Measurements from ENCODE around the gene SMAP1.
"Not testable (repeated sequence)": the region's sequence is repeated elsewhere in the genome, so short reads cannot be mapped to it uniquely, and the experiment has no call there.

SMAP1 gene

GRCh38 chr6:70740746-70741145 lies 73.1 kb downstream of the SMAP1 start:
- DNase-seq (ENCODE audit: low read depth), result not testable (repeated sequence)

- not testable (repeated sequence) for DNase-seq (ENCODE audit: low read depth)
These were observed 74.8 kb downstream of the SMAP1 start for GRCh38 chr6:70742462-70742861.

DNA sequence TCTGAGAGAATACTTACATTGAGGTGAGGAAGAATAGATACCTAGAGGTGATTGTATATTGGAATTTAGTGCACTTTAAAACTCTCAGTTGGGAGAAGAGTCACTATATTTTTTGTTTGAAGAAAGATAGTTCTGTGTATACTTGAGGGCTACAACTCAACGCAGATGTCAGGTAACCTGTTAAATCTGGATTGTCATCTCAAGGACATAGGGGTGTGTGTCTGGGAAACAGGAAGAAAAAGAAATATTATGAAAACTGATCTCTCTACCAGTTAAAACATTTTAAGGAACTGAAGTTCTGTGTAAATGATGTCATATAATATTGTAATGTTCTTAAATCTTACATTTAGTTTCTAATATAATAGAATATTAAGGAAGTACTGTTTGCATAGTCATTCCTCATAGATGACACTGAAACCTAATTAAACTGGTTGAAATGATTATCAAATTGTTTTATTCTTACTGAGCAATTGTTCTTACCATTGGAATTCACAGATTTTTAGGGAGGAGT lies 86.2 kb downstream of the SMAP1 start:
- DNase-seq (ENCODE audit: low read depth), result no peak

DNA sequence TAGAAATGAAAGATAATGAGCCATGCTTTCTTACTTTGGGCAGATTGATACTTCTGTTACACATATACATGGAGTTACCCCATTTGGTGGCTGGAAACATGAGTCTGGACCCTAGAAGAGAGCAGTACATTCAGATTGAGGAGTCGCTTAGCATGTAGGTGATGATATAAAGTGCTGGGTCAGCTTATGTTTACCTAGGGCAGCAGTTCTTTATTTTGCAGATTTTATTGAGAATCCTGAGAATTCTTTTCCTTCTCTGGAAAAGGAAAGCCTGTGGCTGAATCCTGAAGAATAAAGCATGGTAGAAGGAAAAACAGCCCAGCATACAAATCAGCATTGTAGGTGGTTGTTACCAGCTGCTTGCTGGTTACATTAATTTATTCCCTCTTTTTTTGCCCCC lies 91.2 kb downstream of the SMAP1 start:
- DNase-seq (ENCODE audit: low read depth), result no peak

DNA sequence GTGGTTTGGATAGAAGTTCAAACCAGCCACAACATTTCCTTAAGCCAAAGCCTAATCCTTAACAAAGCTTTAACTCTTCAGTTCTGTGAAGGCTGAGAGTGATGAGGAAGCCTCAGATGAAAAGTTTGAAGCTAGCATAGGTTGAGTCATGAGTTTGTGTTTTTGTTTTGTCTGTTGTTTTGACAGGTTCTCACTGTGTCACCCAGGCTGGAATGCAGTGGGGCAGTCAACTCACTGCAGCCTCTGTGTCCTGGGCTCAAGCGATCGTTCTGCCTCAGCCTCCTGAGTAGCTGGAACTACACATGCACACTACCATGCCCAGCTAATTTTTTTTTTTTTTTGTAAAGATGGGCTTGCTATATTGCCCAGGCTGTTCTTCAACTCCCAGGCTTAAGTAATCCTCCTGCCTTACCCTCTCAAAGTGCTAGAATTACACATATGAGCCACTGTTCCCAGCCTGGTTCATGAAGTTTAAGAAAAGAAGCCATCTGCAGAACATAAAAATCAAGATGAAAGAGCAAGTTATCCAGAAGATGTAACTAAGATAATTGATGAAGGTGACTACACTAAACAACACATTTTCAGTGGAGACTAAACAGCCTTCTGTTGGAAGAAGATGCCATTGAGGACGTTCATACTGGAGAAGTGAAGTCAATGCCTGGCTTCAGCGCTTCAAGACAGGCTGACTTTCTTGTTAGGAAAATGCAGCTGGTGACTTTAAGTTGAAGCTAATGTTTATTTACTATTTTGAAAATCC lies 96.2 kb downstream of the SMAP1 start:
- DNase-seq (ENCODE audit: low read depth), result peak; percentile 21

DNA sequence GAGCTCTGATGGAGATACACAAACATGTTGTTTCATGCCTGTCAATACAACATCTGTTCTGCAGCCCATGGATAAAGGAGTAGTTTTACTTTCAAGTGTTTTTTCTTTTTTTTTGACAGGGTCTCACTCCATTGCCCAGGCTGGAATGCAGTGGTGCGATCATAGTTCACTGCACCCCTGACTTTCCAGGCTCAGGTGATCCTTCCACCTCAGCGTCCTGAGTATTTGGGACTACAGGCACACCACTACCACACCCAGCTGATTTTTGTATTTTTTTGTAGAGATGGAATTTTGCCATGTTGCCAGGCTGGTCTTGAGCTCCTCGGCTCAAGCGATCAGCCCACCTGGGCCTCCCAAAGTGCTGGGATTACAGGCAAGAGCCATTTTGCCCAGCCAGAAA lies 97.0 kb downstream of the SMAP1 start:
- DNase-seq (ENCODE audit: low read depth), result no peak

- DNase-seq (ENCODE audit: low read depth), result not testable (repeated sequence)
These were observed 103.7 kb downstream of the SMAP1 start for GRCh38 chr6:70771351-70771750.

DNA sequence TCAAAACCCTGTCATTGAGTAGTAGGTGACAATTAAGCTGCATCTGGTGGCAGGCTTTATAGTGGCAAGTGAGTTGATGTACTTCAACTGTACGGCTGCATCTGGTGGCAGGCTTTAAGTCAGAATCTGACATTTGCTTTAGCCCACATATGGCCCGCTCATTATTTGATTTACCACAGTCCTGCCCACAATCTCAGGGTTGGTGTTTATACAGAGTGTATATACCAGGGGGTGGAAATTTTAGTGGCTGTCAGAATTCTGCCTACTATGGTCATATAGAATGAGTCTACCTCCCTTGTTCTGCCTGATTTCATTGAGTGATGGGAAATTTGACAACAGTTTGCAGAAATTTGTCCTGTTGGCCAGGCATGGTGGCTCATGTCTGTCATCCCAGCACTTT lies 112.3 kb downstream of the SMAP1 start:
- no peak for DNase-seq (ENCODE audit: low read depth)

- DNase-seq (ENCODE audit: low read depth), result peak; percentile 12
These were observed 123.0 kb downstream of the SMAP1 start for GRCh38 chr6:70790483-70791224.

- no peak for DNase-seq (ENCODE audit: low read depth)
These were observed 129.9 kb downstream of the SMAP1 start for GRCh38 chr6:70797625-70798024.

DNA sequence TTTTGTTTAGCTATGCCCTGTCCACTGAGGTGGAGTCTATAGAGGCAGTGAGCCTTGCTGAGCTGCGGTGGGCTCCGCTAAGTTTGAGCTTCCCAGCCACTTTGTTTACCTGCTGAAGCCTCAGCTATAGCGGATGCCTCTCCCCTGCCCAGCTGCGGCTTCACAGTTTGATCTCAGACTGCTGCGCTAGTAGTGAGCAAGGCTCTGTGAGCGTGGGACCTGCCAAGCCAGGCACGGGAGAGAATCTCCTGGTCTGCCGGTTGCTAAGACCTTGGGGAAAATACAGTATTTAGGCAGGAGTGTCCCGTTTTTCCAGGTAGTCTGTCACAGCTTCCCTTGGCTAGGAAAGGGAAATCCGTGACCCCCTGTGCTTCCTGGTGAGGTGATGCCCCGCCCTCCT lies 138.4 kb downstream of the SMAP1 start:
- no peak for DNase-seq (ENCODE audit: low read depth)

- no peak for DNase-seq (ENCODE audit: low read depth)
These were observed 144.1 kb downstream of the SMAP1 start for GRCh38 chr6:70811788-70812187.

DNA sequence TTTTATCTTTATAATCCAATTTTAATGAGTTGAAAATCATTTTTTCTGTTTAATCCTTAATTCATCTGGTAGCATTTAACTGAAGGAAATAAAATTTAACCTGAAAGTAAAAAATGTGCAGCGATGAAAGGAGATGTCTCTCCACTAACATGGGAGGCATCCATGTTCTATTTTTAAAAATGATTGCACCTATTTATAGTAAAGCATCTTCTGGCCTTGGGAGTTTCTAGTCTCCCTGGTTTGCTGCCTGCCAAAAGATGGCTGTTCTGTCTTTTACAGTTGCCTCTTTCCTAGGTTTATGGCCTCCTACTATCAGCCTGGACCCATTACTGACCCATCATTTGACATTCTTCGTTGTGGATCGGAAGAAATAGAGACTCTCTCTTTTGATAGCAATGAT lies 146.2 kb downstream of the SMAP1 start:
- no peak for DNase-seq (ENCODE audit: low read depth)

DNA sequence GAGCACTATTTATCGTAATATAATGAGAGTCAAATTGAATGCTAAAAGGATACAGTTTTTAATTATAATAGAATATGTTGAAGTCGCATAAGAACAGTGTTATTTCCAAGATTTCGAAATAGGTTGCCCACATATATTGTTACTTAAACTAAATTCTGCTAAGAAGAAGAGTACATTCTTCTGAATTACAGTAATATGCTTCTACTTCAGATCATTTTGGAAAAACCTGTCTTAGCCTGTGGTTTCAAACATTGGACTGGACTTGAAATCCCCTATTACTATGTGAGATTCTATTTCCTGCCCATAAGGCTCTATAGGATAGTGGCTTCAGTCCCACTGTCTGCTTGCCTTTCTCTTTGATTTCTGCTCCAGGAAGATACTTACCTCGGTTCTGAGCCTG lies 152.0 kb downstream of the SMAP1 start:
- no peak for DNase-seq (ENCODE audit: low read depth)

GRCh38 chr6:70820778-70821177 lies 153.1 kb downstream of the SMAP1 start:
- no peak for DNase-seq (ENCODE audit: low read depth)

- DNase-seq (ENCODE audit: low read depth), result no peak
These were observed 154.1 kb downstream of the SMAP1 start for GRCh38 chr6:70821751-70822150.

DNA sequence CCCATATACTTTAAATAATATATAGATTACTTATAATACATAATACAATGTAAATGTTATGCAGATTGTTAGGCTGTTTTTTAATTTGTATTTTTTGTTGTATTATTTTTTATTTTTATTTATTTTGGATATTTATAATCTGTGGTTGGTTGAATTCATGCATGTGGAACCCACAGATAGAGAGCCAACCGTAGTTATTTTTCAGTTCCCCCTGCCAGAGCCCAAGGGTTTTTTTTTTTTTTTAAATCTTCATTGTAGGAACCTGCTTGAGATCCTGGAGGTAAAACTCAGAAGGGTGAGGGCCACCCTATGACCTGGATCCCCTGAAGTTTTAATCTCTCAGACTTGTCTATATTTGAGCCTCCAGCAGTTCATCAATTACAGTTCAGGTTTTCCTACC lies 156.0 kb downstream of the SMAP1 start:
- DNase-seq (ENCODE audit: low read depth), result no peak

DNA sequence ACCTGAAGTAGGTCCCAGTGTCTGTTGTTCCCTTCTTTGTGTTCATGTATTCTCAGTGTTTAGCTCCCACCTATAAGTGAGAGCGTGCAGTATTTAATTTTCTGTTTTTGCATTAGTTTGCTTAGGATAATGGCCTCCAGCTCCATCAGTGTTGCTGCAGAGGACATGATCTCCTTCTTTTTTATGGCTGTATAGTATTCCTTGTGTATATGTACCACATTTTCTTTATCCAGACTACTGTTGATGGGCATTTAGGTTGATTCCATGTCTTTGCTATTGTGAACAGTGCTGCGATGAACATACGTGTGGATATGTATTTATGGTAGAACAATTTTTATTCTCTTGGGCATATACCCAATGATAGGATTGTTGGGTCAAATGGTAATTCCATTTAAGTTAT lies 163.7 kb downstream of the SMAP1 start:
- no peak for DNase-seq (ENCODE audit: low read depth)

DNA sequence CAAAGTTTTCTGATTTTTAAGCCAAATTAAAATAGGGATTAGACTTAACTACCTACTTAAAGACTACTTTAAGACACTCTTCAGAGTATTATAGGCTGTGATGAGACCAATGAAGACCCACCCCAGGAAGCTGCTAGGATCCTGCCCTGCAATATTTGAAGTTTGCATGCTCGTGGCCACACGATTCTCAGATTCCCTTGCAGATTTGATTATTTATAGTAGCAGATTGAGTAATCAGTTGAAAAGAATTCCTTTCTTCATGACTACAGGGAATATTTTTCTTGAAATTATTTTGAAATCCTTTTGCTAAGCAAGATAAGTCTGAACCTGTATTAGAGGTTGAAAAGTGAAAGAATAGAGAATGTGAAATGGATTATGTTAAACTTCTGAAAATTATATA lies 166.8 kb downstream of the SMAP1 start:
- DNase-seq (ENCODE audit: low read depth), result peak; percentile 11

DNA sequence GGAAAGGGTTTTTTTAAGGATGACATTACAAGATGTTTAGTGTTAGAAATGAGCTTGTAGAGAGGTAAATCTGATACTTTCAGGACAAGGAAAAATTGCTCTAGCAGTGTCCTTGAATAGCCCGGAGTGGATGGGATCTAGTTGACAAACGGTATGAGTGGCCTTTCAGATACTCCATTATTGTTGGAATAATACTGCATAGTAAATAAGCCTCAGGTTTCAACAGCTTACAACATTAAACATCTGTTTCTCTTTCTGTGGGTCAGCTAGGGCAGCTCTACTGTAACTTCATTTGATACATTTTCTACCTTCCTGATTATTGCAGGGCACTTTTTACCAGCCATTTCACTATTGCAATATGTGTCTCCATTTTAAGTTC lies 171.2 kb downstream of the SMAP1 start:
- no peak for DNase-seq (ENCODE audit: low read depth)

GRCh38 chr6:70839286-70840266 lies 171.9 kb downstream of the SMAP1 start:
- DNase-seq (ENCODE audit: low read depth), result no peak

DNA sequence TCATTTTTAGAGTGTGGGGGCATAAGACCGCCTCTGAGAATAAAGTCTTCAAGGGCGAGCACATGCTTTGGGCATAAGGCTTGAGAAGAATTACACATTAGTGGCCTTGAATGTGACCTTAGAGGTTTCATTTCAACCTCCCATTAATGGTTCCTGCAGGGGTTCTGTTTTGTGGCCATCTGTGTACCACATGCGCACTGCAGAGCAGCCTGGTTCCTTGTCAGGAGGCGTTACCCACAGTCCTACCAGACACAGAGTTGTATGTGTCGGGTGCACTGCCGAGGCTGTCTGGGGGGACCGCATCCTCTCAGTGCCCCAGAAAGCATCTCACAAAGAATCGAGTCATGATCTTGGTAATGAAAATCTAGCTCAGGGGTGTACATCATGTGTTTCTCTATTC lies 173.4 kb downstream of the SMAP1 start:
- no peak for DNase-seq (ENCODE audit: low read depth)

Measured in GM04503 (cell line).